ENCODE results near the gene CEACAM1.
"Not testable (repeated sequence)": the region's sequence is repeated elsewhere in the genome, so short reads cannot be mapped to it uniquely, and the experiment has no call there.

CEACAM1 gene

GRCh38 chr19:42547929-42548328, 19.6 kb upstream of the CEACAM1 start:
- DNase-seq = no peak

- no peak for DNase-seq
Observed at GRCh38 chr19:42546831-42547500, 18.7 kb upstream of the CEACAM1 start.

- DNase-seq = no peak
Observed at GRCh38 chr19:42544146-42544545, 15.9 kb upstream of the CEACAM1 start.

- DNase-seq = no peak
Observed at GRCh38 chr19:42542791-42543190, 14.5 kb upstream of the CEACAM1 start.

- DNase-seq = no peak
Observed at GRCh38 chr19:42540071-42540553, 11.8 kb upstream of the CEACAM1 start.

- no peak for DNase-seq
Observed at GRCh38 chr19:42538841-42539709, 10.8 kb upstream of the CEACAM1 start.

- not testable (repeated sequence) for DNase-seq
Observed at GRCh38 chr19:42535276-42535675, 7.0 kb upstream of the CEACAM1 start.

GRCh38 chr19:42534391-42534790, 6.1 kb upstream of the CEACAM1 start:
- DNase-seq = no peak

- DNase-seq = no peak
Observed at GRCh38 chr19:42532891-42533290, 4.6 kb upstream of the CEACAM1 start.

- no peak for DNase-seq
Observed at GRCh38 chr19:42531313-42531712, 3.0 kb upstream of the CEACAM1 start.

GRCh38 chr19:42529248-42529764, 1.0 kb upstream of the CEACAM1 start:
- DNase-seq = peak; percentile 77

- no peak for DNase-seq
Observed at GRCh38 chr19:42524943-42525342, 3.3 kb downstream of the CEACAM1 start.

- no peak for DNase-seq
Observed at GRCh38 chr19:42524250-42524649, 4.0 kb downstream of the CEACAM1 start.

GRCh38 chr19:42522262-42522661, 6.0 kb downstream of the CEACAM1 start:
- DNase-seq = not testable (repeated sequence)

GRCh38 chr19:42521346-42522030, 6.8 kb downstream of the CEACAM1 start:
- DNase-seq = no peak

- DNase-seq = no peak
Observed at GRCh38 chr19:42519108-42519507, 9.2 kb downstream of the CEACAM1 start.

GRCh38 chr19:42516771-42517170, 11.5 kb downstream of the CEACAM1 start:
- no peak for DNase-seq

- no peak for DNase-seq
Observed at GRCh38 chr19:42515241-42515832, 12.9 kb downstream of the CEACAM1 start.

- no peak for DNase-seq
Observed at GRCh38 chr19:42514449-42514848, 13.8 kb downstream of the CEACAM1 start.

GRCh38 chr19:42512743-42513304, 15.5 kb downstream of the CEACAM1 start:
- no peak for DNase-seq

- no peak for DNase-seq
Observed at GRCh38 chr19:42512130-42512636, 16.1 kb downstream of the CEACAM1 start.

- no peak for DNase-seq
Observed at GRCh38 chr19:42511340-42511739, 16.9 kb downstream of the CEACAM1 start.

Measured in activated CD4-positive, CD25-positive, alpha-beta regulatory T cell treated with anti-CD3 and anti-CD28 coated beads, Interleukin-2, amount 50 U/mL, for 72 hours (primary cell).